Stimulated activated CD8-positive, alpha-beta memory T cell treated with anti-CD3 and anti-CD28 coated beads, Interleukin-7, amount 100 ng/mL, for 48 hours (primary cell): ENCODE data around the gene RPL18A.
A peak's percentile ranks its signal among the peaks of the same experiment; 100 is the strongest.

Source experiments
- DNase-seq, 2 donors: peaks; one replicate each; pipeline ENCODE4 v3.0.0-alpha.2; 2020; ENCODE audit warnings: low read depth in 1 of 2; ENCODE audit errors: extremely low read depth in 1 of 2

The RPL18A gene

DNA sequence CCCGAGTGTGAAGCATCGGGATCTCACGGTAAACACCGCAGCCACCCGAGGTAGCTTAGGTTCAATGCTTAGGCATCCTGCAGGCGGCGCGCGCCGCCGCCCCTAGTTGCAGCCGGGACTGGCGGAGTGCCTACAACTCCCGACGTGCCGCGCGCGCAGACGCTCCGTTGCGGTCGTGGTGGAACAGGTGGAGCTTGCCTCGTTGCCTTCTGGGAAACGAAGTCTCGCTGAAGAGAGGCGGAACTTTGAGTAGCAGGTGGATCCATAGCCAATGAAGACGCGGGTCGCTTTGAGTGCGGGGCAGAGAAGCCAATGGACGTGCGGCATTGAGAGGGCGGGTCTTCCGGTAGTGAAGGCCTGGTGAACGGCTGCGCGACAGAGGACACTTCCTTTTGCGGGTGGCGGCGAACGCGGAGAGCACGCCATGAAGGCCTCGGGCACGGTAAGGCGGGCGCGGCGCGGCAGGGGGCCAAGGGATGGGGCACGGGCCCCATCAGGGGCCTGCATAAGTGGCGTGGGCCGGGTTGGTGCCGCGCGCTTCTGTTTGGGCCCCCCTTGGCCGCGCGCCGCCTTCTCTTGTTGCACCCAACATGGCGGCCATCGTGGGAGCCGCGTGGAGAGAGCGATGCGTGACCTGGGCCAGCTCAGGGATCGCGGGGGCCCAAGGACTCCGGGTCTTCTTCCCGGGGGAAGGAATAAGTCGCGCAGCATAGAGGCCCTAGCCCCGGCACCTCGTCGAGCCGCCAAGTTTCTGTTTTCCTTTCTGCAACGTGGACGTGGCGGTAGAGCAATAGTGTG is at the start of gene RPL18A:
TSS of gene RPL18A (plus strand) at position 378 of the 798 bp plus-strand sequence. CDS start at position 425, 47 bp downstream.
- DNase-seq = peak; percentile 99 to 100

DNA sequence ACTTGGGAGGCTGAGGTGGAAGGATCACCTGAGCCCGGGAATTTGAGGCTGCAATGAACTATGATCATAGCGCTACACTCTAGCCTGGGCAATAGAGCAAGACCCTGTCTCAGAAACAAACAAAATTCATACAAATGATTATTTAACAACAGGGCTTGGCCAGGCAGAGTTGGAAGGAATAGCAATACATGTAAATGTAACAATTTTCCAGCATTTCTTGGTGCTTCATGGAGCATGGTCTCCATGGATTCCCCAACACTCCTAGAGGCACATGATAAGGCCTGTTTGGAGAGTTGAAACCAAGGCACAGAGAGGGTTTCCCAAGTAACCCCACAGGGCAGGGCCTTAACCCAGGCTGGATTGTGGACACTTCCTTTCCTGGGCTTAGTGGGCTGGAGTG is 48.6 kb upstream of the RPL18A start:
- DNase-seq = no peak

- DNase-seq = no peak
Measured at GRCh38 chr19:17811681-17812080, 48.0 kb upstream of the RPL18A start.

GRCh38 chr19:17812099-17812498 is 47.6 kb upstream of the RPL18A start:
- DNase-seq = no peak

DNA sequence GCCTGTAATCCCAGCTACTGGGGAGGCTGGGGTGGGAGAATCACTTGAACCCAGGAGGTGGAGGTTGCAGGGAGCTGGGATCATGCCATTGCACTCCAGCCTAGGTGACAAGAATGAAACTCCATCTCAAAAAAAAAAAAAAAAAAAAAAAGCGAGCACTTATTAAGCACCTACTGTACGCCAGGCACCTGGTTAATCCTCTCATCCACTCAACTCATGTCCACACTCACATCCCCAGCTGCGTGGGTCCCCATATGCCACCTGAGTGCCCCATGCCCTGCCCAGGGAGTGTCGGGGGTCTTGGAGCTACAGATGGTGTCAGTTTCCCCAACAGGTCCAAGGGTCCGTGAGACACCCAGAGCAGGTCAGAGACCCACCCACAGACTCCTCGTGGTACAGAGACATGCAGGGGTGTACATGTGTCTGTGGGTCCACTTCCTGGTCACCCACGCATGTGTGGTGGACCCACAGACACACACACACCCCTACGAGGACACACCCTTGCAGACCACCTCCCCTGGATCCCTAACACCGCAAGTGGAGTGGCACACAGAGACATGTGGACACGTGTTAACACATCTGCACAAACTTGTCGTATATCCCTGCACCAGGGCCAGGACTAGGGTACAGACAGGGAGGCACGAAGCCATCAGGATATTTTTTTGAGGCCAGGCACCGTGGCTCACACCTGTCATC is 41.9 kb upstream of the RPL18A start:
- no peak for DNase-seq

GRCh38 chr19:17821190-17821589 is 38.5 kb upstream of the RPL18A start, which contains the start of gene INSL3:
TSS of gene INSL3 (minus strand) at chr19:17821519. CDS start at chr19:17821506, 13 bp downstream.
- no peak for DNase-seq

DNA sequence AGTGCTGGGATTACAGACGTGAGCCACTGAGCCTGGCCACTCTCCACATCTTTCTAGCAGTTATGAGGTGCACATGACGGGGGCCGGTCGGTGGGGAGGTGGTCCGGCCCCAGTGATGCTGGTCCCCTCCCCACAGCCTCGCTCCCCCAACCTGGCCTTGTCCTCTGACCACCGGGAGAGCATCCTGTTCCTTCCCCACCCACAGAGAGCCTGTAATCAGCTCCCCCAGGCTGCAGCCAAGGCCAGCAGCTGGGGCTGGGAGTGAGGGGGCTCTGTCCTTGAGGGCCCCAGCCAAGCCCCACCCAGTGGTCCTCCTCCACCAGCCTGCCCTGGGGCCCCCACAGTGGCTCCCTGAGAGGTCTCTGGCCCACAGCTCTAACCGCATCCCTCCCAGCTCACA is 35.4 kb upstream of the RPL18A start:
- DNase-seq = no peak

- DNase-seq = no peak
Measured at GRCh38 chr19:17826508-17827056, 33.1 kb upstream of the RPL18A start.

- no peak for DNase-seq
Measured at GRCh38 chr19:17829855-17830566, 29.7 kb upstream of the RPL18A start.

- DNase-seq = peak in 1 of 2 donors; percentile 50
Measured at GRCh38 chr19:17830567-17831418, 28.9 kb upstream of the RPL18A start.

DNA sequence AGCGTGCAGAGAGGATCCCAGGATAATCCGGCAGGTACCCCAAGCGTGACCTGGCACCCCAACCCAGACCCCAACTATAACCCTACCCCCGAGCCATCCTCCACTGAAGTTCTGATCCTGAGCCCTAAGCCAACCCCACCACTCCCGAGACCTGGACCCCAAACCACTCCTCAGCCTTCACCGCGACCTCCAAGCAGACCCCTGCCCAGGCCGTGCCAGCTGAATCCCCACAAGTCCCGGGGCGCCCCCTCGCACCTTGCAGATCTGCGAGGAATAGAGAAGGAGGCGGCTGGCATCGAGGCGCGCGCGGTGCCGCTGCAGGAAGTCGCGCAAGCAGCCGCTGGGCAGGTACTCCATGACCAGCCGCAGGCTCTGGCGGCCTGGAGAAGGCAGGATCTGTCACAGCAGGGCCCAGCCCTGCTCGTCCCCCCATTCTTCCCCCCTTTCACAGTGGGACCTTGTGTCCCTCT is 28.3 kb upstream of the RPL18A start:
- DNase-seq = no peak

GRCh38 chr19:17832443-17833208 is 27.1 kb upstream of the RPL18A start:
- no peak for DNase-seq

DNA sequence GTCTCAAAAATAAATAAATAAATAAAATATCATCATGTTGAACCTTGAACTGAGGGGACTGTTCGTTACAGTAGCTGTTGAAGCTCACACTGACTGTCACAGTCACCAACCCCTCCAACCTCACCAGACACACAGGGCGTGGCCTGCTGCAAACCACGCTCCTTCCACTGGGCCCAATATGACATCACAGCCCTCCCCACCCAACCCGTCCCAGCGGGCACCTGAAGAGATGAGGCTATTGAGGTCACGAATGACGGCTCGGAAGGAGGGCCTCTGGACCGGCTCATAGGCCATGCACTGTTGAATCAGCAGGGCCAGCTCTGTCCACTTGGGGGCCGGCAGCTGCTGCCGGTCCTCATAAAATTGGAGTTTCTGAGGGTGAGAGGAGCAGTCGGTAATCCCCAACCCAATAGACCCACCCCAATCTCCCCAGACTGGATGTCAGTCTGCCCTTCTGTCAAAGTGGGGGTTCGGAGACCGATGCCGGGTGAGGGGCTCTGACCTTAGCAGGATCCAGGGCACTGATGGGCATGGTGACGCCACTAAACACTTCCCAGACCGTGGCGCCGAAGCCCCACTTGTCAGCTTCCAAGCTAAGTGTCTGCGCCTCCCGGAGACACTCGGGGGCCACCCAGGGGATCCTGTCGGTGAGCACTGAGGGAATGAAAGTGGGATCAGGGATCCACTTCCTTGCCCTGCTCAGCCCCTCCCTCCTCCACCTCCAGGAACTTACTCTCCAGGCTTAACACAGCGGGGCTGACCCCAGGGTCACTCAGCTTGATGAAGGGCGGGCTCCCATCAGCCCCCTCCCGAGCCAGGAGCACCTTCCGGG is 25.1 kb upstream of the RPL18A start:
- DNase-seq = no peak

DNA sequence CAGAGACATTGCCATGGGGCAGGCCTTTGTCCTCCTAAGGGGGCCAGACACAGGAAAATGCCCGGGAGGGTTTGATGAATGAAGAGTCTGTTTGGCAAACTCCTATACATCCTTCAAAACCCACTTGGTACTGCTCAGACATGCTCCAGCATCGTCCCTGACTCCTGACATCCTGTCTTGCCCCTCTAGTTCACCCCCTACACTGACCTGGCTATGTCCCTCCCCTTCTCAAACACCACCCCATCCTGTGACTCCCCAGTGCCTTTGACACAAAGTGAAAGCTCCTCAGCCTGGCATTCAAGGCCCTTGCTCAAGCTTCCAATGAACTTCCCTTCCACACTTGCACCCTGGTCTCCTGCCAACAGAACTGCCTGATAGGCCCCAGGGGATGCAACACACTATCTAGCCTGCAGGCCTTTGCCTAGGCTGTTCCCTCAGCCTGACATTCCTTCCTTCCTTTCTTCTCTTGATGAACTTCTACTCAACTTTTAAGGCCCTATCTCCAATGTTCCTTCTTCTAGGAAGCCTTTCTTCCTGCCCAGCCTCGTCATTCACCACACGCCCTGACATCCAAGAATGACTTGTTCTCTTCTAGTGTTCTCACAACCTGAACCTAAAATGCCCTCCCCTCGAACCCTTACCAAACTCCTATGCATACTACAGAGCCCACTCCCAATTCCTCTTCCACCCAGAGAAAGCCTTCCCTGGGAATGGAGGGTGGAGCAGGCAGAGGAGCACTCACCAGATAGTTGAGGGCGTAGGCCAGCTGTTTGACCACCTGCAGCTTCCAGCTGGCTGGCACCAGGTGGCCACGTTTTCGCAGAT is 24.3 kb upstream of the RPL18A start:
- no peak for DNase-seq

- DNase-seq = no peak
Measured at GRCh38 chr19:17836530-17836929, 23.2 kb upstream of the RPL18A start.

DNA sequence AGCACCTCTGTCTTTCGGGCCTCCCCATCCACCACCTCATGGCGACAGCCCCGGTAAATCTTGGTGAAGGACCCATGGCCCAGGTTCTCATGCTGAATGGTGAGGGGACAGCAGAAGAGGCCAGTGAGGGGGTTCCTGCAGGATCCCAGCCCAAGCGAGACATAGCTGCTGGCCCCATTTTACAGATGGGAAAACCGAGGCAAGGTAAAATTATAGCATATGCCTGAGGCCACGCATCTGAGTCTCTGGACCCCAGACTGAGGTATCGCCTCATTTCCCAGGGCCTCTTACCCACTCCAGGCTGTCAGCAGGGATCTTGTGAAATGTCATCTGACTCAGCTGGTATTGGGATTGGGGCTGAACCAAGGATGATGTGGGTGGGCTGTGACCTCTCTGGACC is 21.7 kb upstream of the RPL18A start:
- DNase-seq = no peak

DNA sequence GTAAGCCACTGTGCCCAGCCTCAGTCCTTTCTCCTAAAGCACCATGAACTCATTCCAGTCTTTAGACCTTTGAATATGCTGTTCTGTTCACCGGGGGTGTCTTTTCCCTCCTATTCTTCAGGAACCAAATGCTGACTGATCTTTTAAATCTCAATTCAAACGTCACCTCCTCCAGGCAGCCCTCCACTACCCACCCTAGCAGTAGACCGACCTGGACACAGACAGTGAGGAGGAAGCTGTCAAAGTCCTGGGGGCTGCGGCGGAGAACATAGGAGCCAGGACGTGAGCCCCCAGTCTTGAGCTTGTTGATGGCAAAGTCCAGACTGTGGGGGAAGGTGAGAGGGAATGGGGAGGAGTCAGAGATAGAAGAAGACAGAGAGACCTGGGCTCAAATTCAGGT is 19.7 kb upstream of the RPL18A start:
- DNase-seq = no peak

GRCh38 chr19:17841371-17841809 is 18.3 kb upstream of the RPL18A start:
- no peak for DNase-seq
